IPS-18c (cell line): Measurements from ENCODE around the gene ADAMTS20.

Experiments used
- H3K4me3 ChIP-seq: 2 replicates; pipeline ENCODE4 v1.7.0; 2013; ENCODE audit warnings: low read depth, mild to moderate bottlenecking, low read length, moderate library complexity; ENCODE audit not compliant: insufficient read depth
- H3K9me3 ChIP-seq: one replicate; pipeline ENCODE4 v1.6.1; 2013; ENCODE audit warnings: mild to moderate bottlenecking, low read length, moderate library complexity; ENCODE audit not compliant: control insufficient read depth, insufficient read depth

Gene ADAMTS20

DNA sequence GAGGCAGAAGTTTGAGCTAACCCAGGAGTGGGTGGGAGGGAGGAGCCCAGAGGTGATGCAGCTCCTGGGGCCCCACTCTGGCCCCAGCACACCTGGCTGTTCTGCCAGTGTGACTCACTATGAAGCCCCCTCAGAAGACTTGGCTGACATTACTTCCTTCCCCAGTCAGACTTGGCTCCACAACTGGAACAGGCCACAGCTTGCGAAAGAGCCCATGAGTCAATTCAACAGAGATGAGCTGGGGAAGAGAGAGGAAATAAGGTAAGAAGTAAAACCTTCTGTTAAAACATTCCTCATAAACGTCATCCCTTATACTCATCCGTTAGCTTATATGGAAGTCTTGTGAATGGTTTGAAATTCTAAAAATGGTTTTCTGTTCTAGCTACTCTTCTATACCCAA is 245.9 kb downstream of the ADAMTS20 start:
- Histone ChIP-seq H3K4me3 (no peak overlapping the region), H3K9me3 (no peaks in the 10 kb centered on the region)

- no peaks in the 10 kb centered on the region for H3K9me3 ChIP-seq
- H3K4me3 ChIP-seq, result no peak overlapping the region
Observed at GRCh38 chr12:43305065-43305464, 246.9 kb downstream of the ADAMTS20 start.
